ENCODE results near the gene COLEC11.

GRCh38 chr2:3639015-3639630 is 44.2 kb downstream of the COLEC11 start:
- TF ChIP-seq, protein P1, sequence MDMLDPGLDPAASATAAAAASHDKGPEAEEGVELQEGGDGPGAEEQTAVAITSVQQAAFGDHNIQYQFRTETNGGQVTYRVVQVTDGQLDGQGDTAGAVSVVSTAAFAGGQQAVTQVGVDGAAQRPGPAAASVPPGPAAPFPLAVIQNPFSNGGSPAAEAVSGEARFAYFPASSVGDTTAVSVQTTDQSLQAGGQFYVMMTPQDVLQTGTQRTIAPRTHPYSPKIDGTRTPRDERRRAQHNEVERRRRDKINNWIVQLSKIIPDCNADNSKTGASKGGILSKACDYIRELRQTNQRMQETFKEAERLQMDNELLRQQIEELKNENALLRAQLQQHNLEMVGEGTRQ (CRISPR knock-in tag; IDR thresholded peaks at IDR 0.05), result no peak
- TF ChIP-seq FOXK1 (CRISPR knock-in tag; IDR thresholded peaks at IDR 0.05), result no peak
